HS-27A (cell line): ENCODE measurements around the gene SHC3.

Experiments
- DNase-seq: peaks from one replicate; pipeline ENCODE4 v3.0.0-alpha.2; 2012; ENCODE audit warnings: low read depth, missing footprints

Gene SHC3

GRCh38 chr9:89000973-89001916 lies 177.4 kb downstream of the SHC3 start:
- peak; percentile 22 for DNase-seq

GRCh38 chr9:89000371-89000781 lies 178.2 kb downstream of the SHC3 start:
- DNase-seq = no peak

- DNase-seq = no peak
These were observed 179.7 kb downstream of the SHC3 start for GRCh38 chr9:88998911-88999310.

GRCh38 chr9:88998503-88998902 lies 180.1 kb downstream of the SHC3 start:
- DNase-seq = no peak

GRCh38 chr9:88997646-88998045 lies 181.0 kb downstream of the SHC3 start:
- no peak for DNase-seq

GRCh38 chr9:88996921-88997235 lies 181.7 kb downstream of the SHC3 start:
- DNase-seq = no peak

- DNase-seq = no peak
These were observed 182.3 kb downstream of the SHC3 start for GRCh38 chr9:88996046-88996920.

GRCh38 chr9:88995627-88996026 lies 183.0 kb downstream of the SHC3 start:
- DNase-seq = no peak

GRCh38 chr9:88995200-88995577 lies 183.4 kb downstream of the SHC3 start:
- DNase-seq = no peak

GRCh38 chr9:88994469-88995199 lies 184.0 kb downstream of the SHC3 start:
- DNase-seq = no peak

- DNase-seq = no peak
These were observed 184.7 kb downstream of the SHC3 start for GRCh38 chr9:88993871-88994460.

GRCh38 chr9:88993327-88993726 lies 185.3 kb downstream of the SHC3 start:
- DNase-seq = no peak

GRCh38 chr9:88992556-88992955 lies 186.1 kb downstream of the SHC3 start:
- no peak for DNase-seq

- DNase-seq = no peak
These were observed 187.3 kb downstream of the SHC3 start, which contains the start of gene S1PR3 for GRCh38 chr9:88991066-88992034. S1PR3 (plus strand) TSS chr9:88991468; CDS start chr9:89001201, 9,733 bp downstream.

GRCh38 chr9:88990729-88991065 lies 187.9 kb downstream of the SHC3 start:
- DNase-seq = no peak

GRCh38 chr9:88990041-88990728 lies 188.4 kb downstream of the SHC3 start:
- DNase-seq = no peak

- no peak for DNase-seq
These were observed 189.6 kb downstream of the SHC3 start for GRCh38 chr9:88988796-88989641.

GRCh38 chr9:88987661-88988060 lies 191.0 kb downstream of the SHC3 start:
- DNase-seq = no peak

GRCh38 chr9:88986776-88987175 lies 191.8 kb downstream of the SHC3 start:
- no peak for DNase-seq
